HFFc6 (cell line): ENCODE data around the gene MRC2. TPM values are rescaled to one million over a fixed set of nuclear protein-coding genes. Genes with fewer than 3 reads are reported as not detected.

Experiments
- DNase-seq: peaks from one replicate; pipeline ENCODE4 v3.0.0-alpha.2; 2018
- H3K27ac Mint-ChIP-seq: 2 replicates; pipeline ENCODE4 v1.8.0; 2020; ENCODE audit warnings: mild to moderate bottlenecking, mixed read lengths
- H3K27me3 Mint-ChIP-seq: 2 replicates; pipeline ENCODE4 v1.8.0; 2021; ENCODE audit warnings: mild to moderate bottlenecking, moderate library complexity, mixed read lengths; ENCODE audit not compliant: insufficient read depth
- H3K36me3 Mint-ChIP-seq: 2 replicates; pipeline ENCODE4 v1.8.0; 2021; ENCODE audit warnings: low read depth, mixed read lengths
- H3K4me1 Mint-ChIP-seq: 2 replicates; pipeline ENCODE4 v1.8.0; 2020; ENCODE audit warnings: low read depth, mixed read lengths
- H3K4me3 Mint-ChIP-seq: 2 replicates; pipeline ENCODE4 v1.8.0; 2020; ENCODE audit warnings: mild to moderate bottlenecking, moderate library complexity, mixed read lengths
- H3K9me3 Mint-ChIP-seq: 2 replicates; pipeline ENCODE4 v1.8.0; 2020; ENCODE audit warnings: mild to moderate bottlenecking, mixed read lengths
- CTCF ChIP-seq: fragments of 200-600 bp; sonication (generic); IDR thresholded peaks from 2 replicates; pipeline ENCODE4 v1.5.0; 2021; ENCODE audit warnings: antibody characterized with exemption, mild to moderate bottlenecking
- total RNA-seq, 6 experiments: library from RNA; stranded (reverse); fragmentation: NEBNext Ultra II Directional; extraction: Animal tissue kit (Norgen Biotek cat#: 25700); gene quantifications; 2 replicates in 1 of 6; 3 replicates in 5 of 6; pipeline ENCODE4 v1.2.3, GENCODE V29; 2021

MRC2 gene
- total RNA-seq, 6 experiments from 2014 or later: 255 to 313 (median 279) TPM

GRCh38 chr17:62650587-62650986, 23.1 kb downstream of the MRC2 start:
- Mint-ChIP-seq H3K27me3 (peaks cover 2% of the 10 kb centered on the region; the same call in 1 of the 2 replicates), H3K4me1 (peaks cover 75% of the 10 kb centered on the region), H3K4me3 (no peak overlapping the region), H3K36me3 (peaks cover 31% of the 10 kb centered on the region), H3K9me3 (no peaks in the 10 kb centered on the region), H3K27ac (0 out of 2 replicates have a peak overlapping the region, but pooled peaks have one; percentile 11)
- no peak for DNase-seq
- no peak for TF ChIP-seq CTCF

- TF ChIP-seq CTCF: no peak
- no peaks in the 10 kb centered on the region for H3K9me3 Mint-ChIP-seq
- peaks cover 2% of the 10 kb centered on the region; the same call in 1 of the 2 replicates for H3K27me3 Mint-ChIP-seq
- peaks cover 81% of the 10 kb centered on the region for H3K4me1 Mint-ChIP-seq
- peak overlapping the region; percentile 82 for H3K4me3 Mint-ChIP-seq
- H3K36me3 Mint-ChIP-seq: peaks cover 24% of the 10 kb centered on the region
- DNase-seq: peak; percentile 78
- H3K27ac Mint-ChIP-seq: peak overlapping the region; percentile 89
Observed at GRCh38 chr17:62652251-62653001, 25.0 kb downstream of the MRC2 start.

GRCh38 chr17:62653002-62653825, 25.7 kb downstream of the MRC2 start:
- Mint-ChIP-seq H3K4me3 (peak overlapping the region; percentile 82), H3K27ac (peak overlapping the region; percentile 89)

GRCh38 chr17:62653826-62654761, 26.6 kb downstream of the MRC2 start:
- no peak; the same call in 1 of the 2 replicates for TF ChIP-seq CTCF
- Mint-ChIP-seq H3K4me3 (peak overlapping the region; percentile 82), H3K9me3 (no peaks in the 10 kb centered on the region), H3K27me3 (peaks cover 2% of the 10 kb centered on the region; the same call in 1 of the 2 replicates), H3K36me3 (peaks cover 27% of the 10 kb centered on the region), H3K27ac (peak overlapping the region; percentile 89), H3K4me1 (peaks cover 77% of the 10 kb centered on the region)
- DNase-seq: peak; percentile 64

More at GRCh38 chr17:62653002-62653825, 25.7 kb downstream of the MRC2 start:
- peaks cover 2% of the 10 kb centered on the region; the same call in 1 of the 2 replicates for H3K27me3 Mint-ChIP-seq
- peak; percentile 63 for DNase-seq
- H3K9me3 Mint-ChIP-seq: no peaks in the 10 kb centered on the region
- H3K36me3 Mint-ChIP-seq: peaks cover 30% of the 10 kb centered on the region
- peaks cover 81% of the 10 kb centered on the region for H3K4me1 Mint-ChIP-seq
- no peak for TF ChIP-seq CTCF

GRCh38 chr17:62655656-62656055, 28.2 kb downstream of the MRC2 start:
- peaks cover 38% of the 10 kb centered on the region for H3K36me3 Mint-ChIP-seq
- no peak for TF ChIP-seq CTCF
- peaks cover 2% of the 10 kb centered on the region; the same call in 1 of the 2 replicates for H3K27me3 Mint-ChIP-seq
- DNase-seq: no peak
- no peaks in the 10 kb centered on the region; the same call in none of the 2 replicates for H3K9me3 Mint-ChIP-seq
- H3K4me3 Mint-ChIP-seq: no peak overlapping the region
- no peak overlapping the region for H3K27ac Mint-ChIP-seq
- peaks cover 81% of the 10 kb centered on the region for H3K4me1 Mint-ChIP-seq
